Muscle layer of colon (tissue), 2 donors: ENCODE data around the gene GGA3.
"Not testable (repeated sequence)": the region's sequence is repeated elsewhere in the genome, so short reads cannot be mapped to it uniquely, and the experiment has no call there.

Experiments used
- H3K27ac ChIP-seq: one replicate; pipeline ENCODE4 v1.7.0; 2013; ENCODE audit warnings: low read depth, mild to moderate bottlenecking, low read length, moderate library complexity
- H3K27me3 ChIP-seq, 2 donors: one replicate each; pipeline ENCODE4 v1.7.0; 2013; ENCODE audit warnings: low read length in 2 of 2, mild to moderate bottlenecking in 2 of 2; ENCODE audit not compliant: insufficient read depth in 2 of 2, control insufficient read depth in 1 of 2
- H3K36me3 ChIP-seq: one replicate; pipeline ENCODE4 v1.7.0; 2013; ENCODE audit warnings: mild to moderate bottlenecking, low read length; ENCODE audit not compliant: insufficient read depth
- H3K4me1 ChIP-seq: one replicate; pipeline ENCODE4 v1.7.0; 2013; ENCODE audit warnings: mild to moderate bottlenecking, low read length; ENCODE audit not compliant: insufficient read depth
- H3K4me3 ChIP-seq, 2 donors: one replicate each; pipeline ENCODE4 v1.7.0; 2013; ENCODE audit warnings: low read length in 2 of 2, low read depth in 1 of 2, mild to moderate bottlenecking in 1 of 2, moderate library complexity in 1 of 2
- H3K9ac ChIP-seq: one replicate; pipeline ENCODE4 v1.7.0; 2013; ENCODE audit warnings: low read length
- H3K9me3 ChIP-seq: one replicate; pipeline ENCODE4 v1.7.0; 2013; ENCODE audit warnings: mild to moderate bottlenecking, low read length
- donor health status: abdominal sarcoma.
- donor health status: Adenocarcinoma of cecum.

Gene GGA3

DNA sequence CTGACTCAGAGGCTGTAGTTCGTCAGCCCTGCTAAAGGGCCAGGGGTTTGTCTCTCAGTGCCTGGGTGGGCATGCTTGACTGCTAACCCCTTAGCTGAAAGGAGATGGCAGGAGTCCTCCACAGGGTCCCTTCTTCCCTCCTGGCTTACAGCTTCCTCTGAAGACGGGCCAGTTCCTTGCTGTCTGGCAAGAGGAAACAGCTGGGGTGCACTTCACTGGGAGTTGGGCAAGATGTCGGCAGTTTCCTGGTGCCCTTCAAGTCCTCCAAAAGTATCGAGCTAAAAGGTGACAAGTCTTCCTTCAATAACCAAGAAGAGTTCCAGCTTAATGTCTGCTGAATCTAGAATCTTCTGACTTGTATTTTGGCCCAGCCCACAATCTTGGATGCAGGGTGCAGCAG, 32.6 kb downstream of the GGA3 start:
- Histone ChIP-seq H3K4me3 (no peak overlapping the region), H3K4me1 (no peaks in the 10 kb centered on the region), H3K27me3 (no peaks in the 10 kb centered on the region), H3K9ac (no peak overlapping the region), H3K9me3 (no peaks in the 10 kb centered on the region), H3K36me3 (peaks cover 66% of the 10 kb centered on the region), H3K27ac (no peak overlapping the region)

DNA sequence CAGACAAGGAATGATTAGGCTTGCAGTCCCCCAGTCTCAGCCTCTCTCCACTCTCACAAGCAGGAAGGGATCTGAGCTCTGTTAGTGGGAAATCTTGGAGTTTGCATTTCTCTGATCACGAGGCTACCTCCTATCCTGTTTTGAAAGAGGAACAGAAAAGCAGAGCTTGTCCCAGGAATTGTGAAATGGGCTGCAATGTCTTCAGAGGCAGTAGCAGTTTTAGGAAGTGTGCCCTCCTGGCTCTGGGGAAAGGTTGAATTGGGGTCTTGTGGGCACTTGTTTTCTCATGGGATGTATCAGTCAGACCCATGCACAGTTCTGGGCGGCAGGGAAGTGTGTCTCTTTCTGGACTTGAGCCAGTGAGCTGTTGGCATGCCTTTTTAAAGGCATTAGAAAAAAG, 33.1 kb downstream of the GGA3 start:
- H3K4me3 ChIP-seq: no peak overlapping the region
- no peak overlapping the region for H3K27ac ChIP-seq
- no peaks in the 10 kb centered on the region for H3K27me3 ChIP-seq

DNA sequence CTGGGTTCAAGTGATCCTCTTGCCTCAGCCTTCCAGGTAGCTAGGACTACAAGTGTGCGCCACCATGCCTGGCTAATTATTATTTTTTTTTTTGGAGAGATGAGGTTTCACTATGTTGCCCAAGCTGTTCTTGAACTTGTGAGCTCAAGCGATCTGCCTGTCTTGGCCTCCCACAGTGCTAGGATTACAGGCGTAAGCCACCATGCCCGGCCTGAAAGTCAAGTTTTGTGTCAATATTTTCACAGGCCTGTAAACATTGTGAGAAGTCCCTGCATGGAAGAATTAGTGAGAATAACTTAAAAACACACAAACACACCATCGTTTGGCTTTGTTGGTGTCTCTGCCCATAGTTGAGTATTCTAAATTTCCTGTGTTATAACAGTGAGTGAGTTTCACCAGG, 33.7 kb downstream of the GGA3 start:
- no peak overlapping the region for H3K4me3 ChIP-seq
- H3K36me3 ChIP-seq: peaks cover 62% of the 10 kb centered on the region
- H3K27me3 ChIP-seq: no peaks in the 10 kb centered on the region
- H3K27ac ChIP-seq: no peak overlapping the region
- H3K4me1 ChIP-seq: no peaks in the 10 kb centered on the region
- no peaks in the 10 kb centered on the region for H3K9me3 ChIP-seq
- H3K9ac ChIP-seq: no peak overlapping the region

More for the DNA sequence above, 33.1 kb downstream of the GGA3 start:
- Histone ChIP-seq H3K9me3 (no peaks in the 10 kb centered on the region), H3K36me3 (peaks cover 66% of the 10 kb centered on the region), H3K4me1 (no peaks in the 10 kb centered on the region), H3K9ac (no peak overlapping the region)

DNA sequence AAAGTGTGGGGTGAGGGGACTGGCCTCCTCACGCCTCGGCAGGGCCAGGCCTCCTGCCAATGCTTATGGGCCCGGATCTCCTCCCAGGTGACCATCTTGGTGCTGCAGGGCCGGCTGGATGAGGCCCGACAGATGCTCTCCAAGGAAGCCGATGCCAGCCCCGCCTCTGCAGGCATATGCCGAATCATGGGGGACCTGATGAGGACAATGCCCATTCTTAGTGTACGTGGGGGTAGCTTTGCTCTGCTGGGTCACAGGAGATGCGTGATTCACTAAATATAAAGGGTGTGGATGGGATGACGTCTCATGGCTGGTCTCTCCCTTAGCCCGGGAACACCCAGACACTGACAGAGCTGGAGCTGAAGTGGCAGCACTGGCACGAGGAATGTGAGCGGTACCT, 36.4 kb downstream of the GGA3 start:
- Histone ChIP-seq H3K4me3 (no peak overlapping the region), H3K36me3 (peaks cover 48% of the 10 kb centered on the region), H3K9me3 (no peaks in the 10 kb centered on the region), H3K4me1 (no peaks in the 10 kb centered on the region), H3K27me3 (no peaks in the 10 kb centered on the region), H3K9ac (no peak overlapping the region), H3K27ac (no peak overlapping the region)

DNA sequence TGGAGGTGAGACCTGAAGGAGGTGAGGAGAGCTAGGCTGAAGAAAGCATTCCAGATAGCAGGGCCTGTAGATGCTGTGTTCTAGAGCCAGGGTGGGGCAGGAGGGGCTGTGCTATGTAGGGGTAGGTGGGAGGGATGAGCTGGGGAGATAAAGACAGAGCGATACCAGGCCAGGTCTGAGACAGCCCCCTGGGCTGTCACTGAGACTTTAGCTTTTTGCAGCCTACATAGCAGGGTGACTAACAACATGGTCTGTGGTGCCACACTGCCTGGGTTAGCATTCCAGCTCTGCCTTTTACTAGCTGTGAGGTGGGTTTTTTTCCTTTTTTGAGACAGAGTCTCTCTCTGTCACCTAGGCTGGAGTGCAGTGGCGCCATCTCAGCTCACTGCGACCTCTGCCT, 41.6 kb downstream of the GGA3 start:
- H3K36me3 ChIP-seq: peaks cover 49% of the 10 kb centered on the region
- H3K9ac ChIP-seq: no peak overlapping the region

DNA sequence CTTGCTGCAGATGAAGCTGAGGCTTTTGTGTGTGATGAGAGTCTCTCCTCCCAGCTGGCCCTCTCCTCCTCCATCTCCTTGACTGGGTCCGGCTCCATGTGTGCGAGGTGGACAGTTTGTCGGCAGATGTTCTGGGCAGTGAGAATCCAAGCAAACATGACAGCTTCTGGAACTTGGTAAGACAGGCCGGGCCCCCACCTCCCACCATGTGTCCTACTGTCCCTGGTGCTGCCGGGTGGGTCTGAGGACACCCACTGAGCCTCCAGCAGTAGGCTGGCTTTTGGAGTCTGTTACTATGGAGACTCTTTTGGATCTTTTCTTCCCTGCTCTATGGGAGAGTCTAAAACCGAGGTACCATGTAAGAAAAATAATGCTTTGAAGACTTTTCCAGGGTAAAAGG, 43.3 kb downstream of the GGA3 start:
- Histone ChIP-seq H3K4me1 (no peaks in the 10 kb centered on the region), H3K9me3 (no peaks in the 10 kb centered on the region), H3K4me3 (no peak overlapping the region), H3K27me3 (no peaks in the 10 kb centered on the region), H3K27ac (no peak overlapping the region), H3K36me3 (peaks cover 62% of the 10 kb centered on the region), H3K9ac (no peak overlapping the region)

More for the DNA sequence above, 41.6 kb downstream of the GGA3 start:
- H3K4me3 ChIP-seq: no peak overlapping the region
- no peaks in the 10 kb centered on the region for H3K9me3 ChIP-seq
- no peak overlapping the region for H3K27ac ChIP-seq
- H3K4me1 ChIP-seq: no peaks in the 10 kb centered on the region
- H3K27me3 ChIP-seq: no peaks in the 10 kb centered on the region

DNA sequence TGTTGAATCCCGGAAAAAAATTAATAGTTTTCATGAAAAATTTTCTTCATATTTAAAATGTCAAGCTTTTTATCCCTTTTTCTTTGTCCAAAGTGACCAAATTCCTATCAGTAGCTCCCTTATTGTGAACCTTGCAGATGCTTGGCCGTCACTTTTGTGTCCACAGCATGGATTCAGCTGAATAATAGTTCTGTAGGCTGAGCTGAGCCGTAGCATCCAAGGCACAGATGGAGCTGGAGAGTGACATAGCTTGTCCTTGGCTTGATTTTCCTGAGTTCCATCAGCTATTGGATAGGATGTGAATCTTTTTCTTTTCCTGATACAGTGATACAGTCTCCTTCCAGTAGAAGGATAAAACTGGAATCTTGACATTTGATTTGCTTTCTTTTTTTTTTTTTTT, 52.3 kb downstream of the GGA3 start:
- Histone ChIP-seq H3K9ac (no peak overlapping the region), H3K9me3 (no peaks in the 10 kb centered on the region), H3K4me1 (peaks cover 9% of the 10 kb centered on the region), H3K4me3 (no peak overlapping the region), H3K27me3 (no peaks in the 10 kb centered on the region), H3K27ac (no peak overlapping the region), H3K36me3 (peaks cover 37% of the 10 kb centered on the region)

DNA sequence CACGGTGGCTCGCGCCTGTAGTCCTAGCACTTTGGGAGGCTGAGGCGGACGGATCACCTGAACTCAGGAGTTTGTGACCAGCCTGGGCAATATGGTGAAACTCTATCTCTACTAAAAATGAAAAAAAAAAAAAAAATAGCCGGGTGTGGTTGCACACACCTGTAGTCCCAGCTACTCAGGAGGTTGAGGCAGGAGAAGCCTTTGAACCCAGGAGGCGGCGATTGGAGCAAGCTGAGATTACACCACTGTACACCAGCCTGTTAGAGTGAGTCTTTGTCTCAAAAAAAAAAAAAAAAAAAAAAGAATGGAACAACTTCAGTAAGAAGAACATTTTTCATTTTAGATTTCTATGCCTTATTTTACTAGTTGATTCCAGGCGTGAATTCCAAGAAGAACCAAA, 53.2 kb downstream of the GGA3 start:
- H3K4me3 ChIP-seq: no peak overlapping the region
- no peaks in the 10 kb centered on the region for H3K27me3 ChIP-seq
- no peak overlapping the region for H3K9ac ChIP-seq
- no peak overlapping the region for H3K27ac ChIP-seq
- no peaks in the 10 kb centered on the region for H3K9me3 ChIP-seq
- peaks cover 9% of the 10 kb centered on the region for H3K4me1 ChIP-seq
- H3K36me3 ChIP-seq: peaks cover 28% of the 10 kb centered on the region

DNA sequence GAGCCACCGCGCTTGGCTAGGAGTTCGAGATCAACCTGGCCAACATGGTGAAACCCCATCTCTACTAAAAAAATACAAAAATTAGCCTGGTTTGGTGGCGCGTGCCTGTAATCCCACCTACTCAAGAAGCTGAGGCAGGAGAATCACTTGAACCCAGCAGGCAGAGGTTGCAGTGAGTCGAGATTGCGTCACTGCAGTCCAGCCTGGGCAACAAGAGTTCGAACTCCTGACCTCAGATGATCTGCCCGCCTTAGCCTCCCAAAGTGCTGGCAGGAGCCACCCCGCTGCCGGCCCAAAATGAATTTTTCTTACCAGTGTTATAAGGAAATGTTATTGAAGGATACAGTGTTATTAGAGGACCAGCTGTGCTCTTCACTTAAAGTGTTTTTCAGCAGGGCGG, 53.6 kb downstream of the GGA3 start:
- no peak overlapping the region for H3K27ac ChIP-seq
- no peak overlapping the region for H3K4me3 ChIP-seq
- peaks cover 24% of the 10 kb centered on the region for H3K36me3 ChIP-seq
- H3K9me3 ChIP-seq: no peaks in the 10 kb centered on the region
- H3K27me3 ChIP-seq: no peaks in the 10 kb centered on the region
- no peak overlapping the region for H3K9ac ChIP-seq
- peaks cover 9% of the 10 kb centered on the region for H3K4me1 ChIP-seq

DNA sequence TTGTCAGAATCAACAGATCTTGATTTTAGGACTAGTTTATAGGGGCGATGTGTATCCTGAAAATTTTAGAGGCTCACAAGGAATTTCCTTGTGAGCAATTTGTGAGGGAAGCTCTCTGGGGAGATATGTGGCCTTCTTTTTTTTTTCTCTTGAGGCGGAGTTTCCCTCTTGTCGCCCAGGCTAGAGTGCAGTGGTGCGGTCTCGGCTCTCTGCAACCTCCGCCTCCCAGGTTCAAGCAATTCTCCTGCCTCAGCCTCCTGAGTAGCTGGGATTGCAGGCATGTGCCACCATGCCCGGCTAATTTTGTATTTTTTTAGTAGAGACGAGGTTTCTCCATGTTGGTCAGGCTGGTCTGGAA, 54.4 kb downstream of the GGA3 start:
- not testable (repeated sequence) for H3K27ac ChIP-seq, H3K4me3 ChIP-seq, H3K9me3 ChIP-seq, H3K9ac ChIP-seq, H3K27me3 ChIP-seq, H3K4me1 ChIP-seq
- peaks cover 18% of the 10 kb centered on the region for H3K36me3 ChIP-seq

DNA sequence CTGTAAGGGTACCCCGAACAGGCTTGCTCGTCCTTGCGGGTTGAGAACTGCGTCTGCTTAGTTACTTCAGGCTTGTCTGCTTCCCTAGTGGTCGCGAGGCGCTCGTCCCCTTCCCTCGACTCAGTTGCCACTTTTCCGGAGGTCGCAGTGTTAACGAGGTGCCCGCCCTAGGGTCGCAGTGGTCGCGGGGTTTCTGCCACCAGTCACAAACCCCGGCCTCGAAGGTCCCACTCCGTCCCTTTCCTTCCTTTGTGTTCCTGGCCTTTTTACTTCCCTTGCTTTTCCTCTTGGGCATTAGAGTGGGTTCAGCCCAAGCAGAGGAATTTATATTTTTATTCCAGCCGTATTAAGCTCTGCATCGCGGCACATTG, 55.6 kb downstream of the GGA3 start:
- no peaks in the 10 kb centered on the region for H3K27me3 ChIP-seq
- peak overlapping the region; percentile 91 for H3K27ac ChIP-seq
- H3K9me3 ChIP-seq: no peaks in the 10 kb centered on the region
- H3K9ac ChIP-seq: peak overlapping the region; percentile 93
- H3K4me1 ChIP-seq: peaks cover 9% of the 10 kb centered on the region
- H3K4me3 ChIP-seq: peak overlapping the region; percentile 63 to 97
- peaks cover 11% of the 10 kb centered on the region for H3K36me3 ChIP-seq

DNA sequence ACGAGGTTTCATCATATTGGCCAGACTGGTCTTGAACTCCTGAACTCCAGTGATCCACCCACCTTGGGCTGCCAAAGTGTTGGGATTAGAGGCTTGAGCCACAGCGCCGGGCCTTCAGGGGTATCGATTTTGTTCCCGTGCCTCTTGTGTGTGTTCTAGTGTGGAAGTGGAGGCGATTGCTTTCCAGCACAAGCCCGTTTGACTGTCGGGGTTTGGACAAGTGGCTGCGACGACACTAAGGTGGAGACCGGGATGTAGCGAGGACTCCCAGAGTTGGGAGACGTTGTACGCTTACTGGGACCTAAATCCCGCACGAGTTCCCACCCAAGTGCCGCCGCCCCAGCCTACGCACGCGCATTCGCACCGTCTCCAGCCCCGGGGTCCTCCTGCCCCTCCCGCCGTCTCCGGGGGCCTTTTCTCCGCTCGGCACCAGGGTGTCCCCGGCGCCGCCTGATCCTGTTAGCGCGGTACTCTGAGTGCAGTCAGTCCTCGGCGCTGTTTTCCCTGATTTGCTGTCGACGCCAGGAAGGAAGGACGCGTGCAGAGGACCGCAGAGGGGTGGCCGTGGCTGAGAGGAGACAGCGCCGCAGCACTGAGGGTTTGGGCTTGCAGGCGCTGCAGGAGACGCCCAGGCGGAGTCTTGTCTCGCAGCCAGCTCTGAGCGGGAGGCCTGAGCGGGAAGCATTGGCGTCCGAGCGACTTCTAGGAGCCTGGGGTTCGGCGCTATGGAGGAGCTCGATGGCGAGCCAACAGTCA, 56.2 kb downstream of the GGA3 start, which contains the start of gene NUP85:
NUP85 (plus strand) TSS at position 643 of the 756 bp plus-strand sequence; CDS start at position 726, 83 bp downstream.
- Histone ChIP-seq H3K27ac (peak within 1 kb of the TSS; percentile 91), H3K4me3 (peak within 1 kb of the TSS; percentile 63 to 97), H3K9me3 (no peaks in the 10 kb centered on the region), H3K27me3 (no peaks in the 10 kb centered on the region), H3K9ac (peak within 1 kb of the TSS; percentile 93), H3K36me3 (peaks cover 6% of the 10 kb centered on the region), H3K4me1 (peaks cover 9% of the 10 kb centered on the region)
